Panc1 (cell line): ENCODE results near the gene PLCB4. TPM values are rescaled to one million over a fixed set of nuclear protein-coding genes. Genes with fewer than 3 reads are reported as not detected.

ENCODE experiments used
- ATAC-seq: fragments of 200-7000 bp; cut with Tn5 transposase; 2 replicates; pipeline ENCODE4 v1.9.1; 2020; ENCODE audit warnings: mild to moderate bottlenecking, moderate library complexity
- BruUV-seq: library from RNA; stranded (reverse); fragments of 400-500 nt; replicated peaks from 2 replicates; lab custom pipeline; 2021; lab: Mats Ljungman, UMichigan
- CTCF ChIA-PET: fragments of 300-600 bp; sonication (Branson Sonifier 250); formaldehyde crosslinking; loops from one replicate; lab custom pipeline; 2022; ENCODE audit warnings: antibody characterized with exemption; lab: Charles Lee
- POLR2A ChIA-PET: fragments of 300-600 bp; sonication (Branson Sonifier 250); formaldehyde crosslinking; loops from one replicate; lab custom pipeline; 2022; ENCODE audit warnings: antibody characterized with exemption; lab: Charles Lee
- DNase-seq: peaks from one replicate; pipeline ENCODE4 v3.0.0-alpha.2; 2010; ENCODE audit warnings: low read depth, low spot score
- H3K27ac ChIP-seq: 2 replicates; pipeline ENCODE4 v1.5.1; 2011; ENCODE audit warnings: mild to moderate bottlenecking, low read length, inconsistent platforms
- H3K27me3 ChIP-seq: fragments of 200-500 bp; sonication (Bioruptor generic); 2 replicates; pipeline ENCODE4 v1.6.0; 2014; ENCODE audit warnings: low read length, inconsistent platforms; ENCODE audit not compliant: control insufficient read depth, insufficient read depth
- H3K36me3 ChIP-seq: fragments of 200-500 bp; sonication (Bioruptor generic); 2 replicates; pipeline ENCODE4 v1.5.1; 2014; ENCODE audit warnings: inconsistent platforms, mild to moderate bottlenecking, low read length, moderate library complexity; ENCODE audit not compliant: control insufficient read depth, insufficient read depth
- H3K4me1 ChIP-seq: 2 replicates; pipeline ENCODE4 v1.5.1; 2011; ENCODE audit warnings: inconsistent platforms, mild to moderate bottlenecking, low read length, moderate library complexity; ENCODE audit not compliant: control insufficient read depth, insufficient read depth
- H3K4me3 ChIP-seq, 2 experiments: 2 replicates each; pipeline ENCODE4 v1.5.1; 2011 to 2012; ENCODE audit warnings: low read depth in 2 of 2, low read length in 2 of 2, mild to moderate bottlenecking in 2 of 2, inconsistent platforms in 1 of 2, moderate library complexity in 1 of 2
- H3K9me3 ChIP-seq: fragments of 200-500 bp; sonication (Bioruptor generic); 2 replicates; pipeline ENCODE4 v1.5.1; 2014; ENCODE audit warnings: low read depth, mild to moderate bottlenecking, inconsistent platforms, low read length, moderate library complexity; ENCODE audit not compliant: control insufficient read depth, insufficient read depth
- CTCF ChIP-seq: fragments of 450-650 bp; IDR thresholded peaks from 2 replicates; pipeline ENCODE4 v1.5.1; 2017; ENCODE audit warnings: mild to moderate bottlenecking
- POLR2AphosphoS5 ChIP-seq: IDR thresholded peaks from 2 replicates; pipeline ENCODE4 v1.6.1; 2012; ENCODE audit warnings: mild to moderate bottlenecking, low read depth, low read length, moderate library complexity
- REST ChIP-seq, 2 experiments: IDR thresholded peaks; 2 replicates each; pipeline ENCODE4 v1.6.1; 2011 to 2012; ENCODE audit warnings: low read depth in 2 of 2, control low read depth in 1 of 2, low read length in 1 of 2, mild to moderate bottlenecking in 1 of 2, moderate library complexity in 1 of 2; ENCODE audit not compliant: insufficient read depth in 1 of 2
- SIN3A ChIP-seq: IDR thresholded peaks from 2 replicates; pipeline ENCODE4 v1.6.1; 2012; ENCODE audit warnings: low read depth, mild to moderate bottlenecking, low read length, moderate library complexity, borderline replicate concordance; ENCODE audit not compliant: insufficient read depth
- TCF7L2 ChIP-seq: IDR thresholded peaks from 2 replicates; pipeline ENCODE4 v1.6.1; 2011; ENCODE audit warnings: mild to moderate bottlenecking, low read depth, low read length, inconsistent platforms
- in situ Hi-C: cut with HindIII; loops from 2 replicates; pipeline ENCODE4 v1.10.0; 2016; ENCODE audit warnings: low sequenced_read_pairs, low pct_unique_long_range_greater_than_20kb
- intact Hi-C: fragments of 100-400 bp; cut with micrococcal nuclease; formaldehyde crosslinking; loops from one replicate; pipeline ENCODE4 v1.10.0; 2022; ENCODE audit not compliant: unreplicated experiment
- total RNA-seq: library from RNA; stranded (reverse); gene quantifications from one replicate; pipeline ENCODE4 v1.2.1, GENCODE V29; 2021; ENCODE audit not compliant: unreplicated experiment

PLCB4 gene
- total RNA-seq, 1 experiment from 2014 or later, result 1.5 TPM

- BruUV-seq, result no TSS peak
- intact Hi-C loops, result no loop called here
- ChIA-PET CTCF (no interaction called here), POLR2A (no interaction called here)
- DNase-seq (no peak), ATAC-seq (no peak)
- Histone ChIP-seq H3K27ac (no peak overlapping the region), H3K4me3 (peak overlapping the region in 1 of 2 experiments; percentile 5; a peak in 1 of 4 replicates), H3K9me3 (no peaks in the 10 kb centered on the region), H3K27me3 (peaks cover 32% of the 10 kb centered on the region), H3K4me1 (peaks cover 5% of the 10 kb centered on the region; the same call in 1 of the 2 replicates), H3K36me3 (no peaks in the 10 kb centered on the region; the same call in 1 of the 2 replicates)
- in situ Hi-C loops, result no loop called here
- TF ChIP-seq SIN3A (no peak), CTCF (no peak), TCF7L2 (no peak), POLR2AphosphoS5 (no peak), REST (IDR thresholded peaks at IDR 0.05; ENCODE audit: insufficient read depth in 1 of 2, low read depth in 2 of 2, low read length in 1 of 2) (no peak)
Observed at GRCh38 chr20:9515741-9516233, 446.9 kb downstream of the PLCB4 start.

DNA sequence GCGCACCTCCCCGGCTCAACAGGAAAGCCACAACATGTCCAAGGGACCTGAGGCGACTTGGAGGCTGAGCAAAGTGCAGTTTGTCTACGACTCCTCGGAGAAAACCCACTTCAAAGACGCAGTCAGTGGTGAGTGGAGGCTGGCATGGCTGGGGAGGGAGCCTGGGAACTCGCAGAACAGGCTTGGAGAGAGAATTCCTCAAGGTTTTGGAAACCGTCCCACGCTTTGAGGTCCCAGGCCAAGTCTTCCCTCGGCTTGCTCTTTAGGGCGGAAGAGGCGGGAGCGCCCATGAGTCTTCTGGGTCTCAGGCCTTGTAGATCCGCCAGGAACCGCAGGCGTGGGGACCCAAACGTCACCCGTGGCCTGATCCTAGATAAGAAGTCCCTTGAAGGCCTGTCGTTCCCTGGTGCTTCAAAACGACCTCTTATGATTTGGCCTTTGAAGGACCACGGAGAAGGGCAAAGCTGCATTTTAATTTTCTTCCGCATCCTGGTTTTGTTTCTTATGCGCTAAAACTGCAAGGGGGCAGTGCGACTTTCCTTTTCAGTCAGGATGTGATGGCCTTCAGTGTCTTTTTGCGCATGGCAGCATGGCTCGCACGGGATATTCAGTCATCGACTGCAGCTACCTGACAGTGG lies 447.5 kb downstream of the PLCB4 start:
- H3K36me3 ChIP-seq, result no peaks in the 10 kb centered on the region; the same call in 1 of the 2 replicates
- ATAC-seq (peak; percentile 56; the same call in 1 of the 2 replicates), DNase-seq (no peak)
- no peak overlapping the region for H3K27ac ChIP-seq
- H3K9me3 ChIP-seq, result no peaks in the 10 kb centered on the region
- intact Hi-C loops, result no loop called here
- CTCF ChIA-PET, result no interaction called here
- no peak overlapping the region for H3K4me3 ChIP-seq
- TF ChIP-seq REST (IDR thresholded peaks at IDR 0.05; ENCODE audit: insufficient read depth in 1 of 2, low read depth in 2 of 2, low read length in 1 of 2) (no peak), CTCF (no peak), SIN3A (no peak), TCF7L2 (no peak), POLR2AphosphoS5 (no peak)
- no TSS peak for BruUV-seq
- peaks cover 5% of the 10 kb centered on the region; the same call in 1 of the 2 replicates for H3K4me1 ChIP-seq
- in situ Hi-C loops, result no loop called here
- POLR2A ChIA-PET, result no interaction called here
- peaks cover 32% of the 10 kb centered on the region for H3K27me3 ChIP-seq
